Right ventricle myocardium inferior (tissue), 1 donor: ENCODE data around the gene BTBD2. TPM values are rescaled to one million over a fixed set of nuclear protein-coding genes. Genes with fewer than 3 reads are reported as not detected.
A peak's percentile ranks its signal among the peaks of the same experiment; 100 is the strongest.
"Not testable (repeated sequence)": the region's sequence is repeated elsewhere in the genome, so short reads cannot be mapped to it uniquely, and the experiment has no call there.

ENCODE experiments used
- ATAC-seq: fragments of 200-7000 bp; cut with Tn5 transposase; one replicate; pipeline ENCODE4 v1.9.1; 2020; ENCODE audit warnings: mild to moderate bottlenecking, moderate library complexity
- DNase-seq: peaks from one replicate; pipeline ENCODE4 v3.0.0; 2021; ENCODE audit errors: missing footprints
- intact Hi-C: fragments of 100-400 bp; cut with DNase I; formaldehyde crosslinking; loops from one replicate; pipeline ENCODE4 v1.11.0; 2022
- total RNA-seq: library from RNA; stranded (reverse); fragmentation: NEBNext Ultra II Directional; extraction: Animal tissue kit (Norgen Biotek cat#: 25700); gene quantifications from one replicate; pipeline ENCODE4 v1.2.1, GENCODE V29; 2021
- donor health status: DM: no; HTN: yes; CAD: no; lungs with severe emphysema.

BTBD2 gene
- total RNA-seq, 1 donor from 2014 or later, result 48.7 TPM

DNA sequence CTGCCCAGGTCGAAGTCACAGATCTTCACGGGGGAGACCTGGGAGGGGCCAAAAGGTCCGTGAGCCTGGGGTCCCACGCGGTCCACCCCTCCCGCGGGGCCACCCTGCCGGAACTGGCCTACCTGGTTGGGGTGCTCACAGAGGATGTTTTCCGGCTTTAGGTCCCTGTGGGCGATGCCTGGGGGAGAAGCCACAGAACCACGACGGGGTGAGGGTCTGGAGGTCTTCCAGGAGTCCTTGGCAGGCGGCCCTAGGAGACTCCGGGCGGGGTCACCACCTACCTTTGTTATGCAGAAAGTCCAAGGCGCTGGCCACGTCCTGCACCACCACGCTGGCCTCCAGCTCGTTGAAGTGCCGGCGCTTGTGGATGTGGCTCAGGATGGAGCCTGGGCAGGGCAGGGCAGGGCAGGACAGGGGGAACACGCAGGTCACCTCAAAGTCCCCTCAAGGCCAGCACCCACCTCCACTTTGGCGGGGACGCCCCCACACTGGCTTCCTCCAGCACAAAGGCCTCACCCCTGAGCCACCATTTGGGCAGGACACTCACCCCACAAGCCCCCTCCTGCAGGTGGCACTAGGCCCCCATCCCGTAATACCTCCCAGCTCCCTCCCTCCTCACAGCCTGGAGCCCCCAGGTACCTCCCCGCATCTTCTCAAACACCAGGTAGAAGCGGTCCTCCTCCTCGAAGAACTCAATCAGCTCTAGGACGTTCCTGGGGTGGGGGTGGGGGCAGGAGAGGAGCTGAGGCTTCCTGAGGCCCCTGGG is 27.2 kb upstream of the BTBD2 start:
- ATAC-seq (no peak), DNase-seq (no peak)
- intact Hi-C loops, result no loop called here

DNA sequence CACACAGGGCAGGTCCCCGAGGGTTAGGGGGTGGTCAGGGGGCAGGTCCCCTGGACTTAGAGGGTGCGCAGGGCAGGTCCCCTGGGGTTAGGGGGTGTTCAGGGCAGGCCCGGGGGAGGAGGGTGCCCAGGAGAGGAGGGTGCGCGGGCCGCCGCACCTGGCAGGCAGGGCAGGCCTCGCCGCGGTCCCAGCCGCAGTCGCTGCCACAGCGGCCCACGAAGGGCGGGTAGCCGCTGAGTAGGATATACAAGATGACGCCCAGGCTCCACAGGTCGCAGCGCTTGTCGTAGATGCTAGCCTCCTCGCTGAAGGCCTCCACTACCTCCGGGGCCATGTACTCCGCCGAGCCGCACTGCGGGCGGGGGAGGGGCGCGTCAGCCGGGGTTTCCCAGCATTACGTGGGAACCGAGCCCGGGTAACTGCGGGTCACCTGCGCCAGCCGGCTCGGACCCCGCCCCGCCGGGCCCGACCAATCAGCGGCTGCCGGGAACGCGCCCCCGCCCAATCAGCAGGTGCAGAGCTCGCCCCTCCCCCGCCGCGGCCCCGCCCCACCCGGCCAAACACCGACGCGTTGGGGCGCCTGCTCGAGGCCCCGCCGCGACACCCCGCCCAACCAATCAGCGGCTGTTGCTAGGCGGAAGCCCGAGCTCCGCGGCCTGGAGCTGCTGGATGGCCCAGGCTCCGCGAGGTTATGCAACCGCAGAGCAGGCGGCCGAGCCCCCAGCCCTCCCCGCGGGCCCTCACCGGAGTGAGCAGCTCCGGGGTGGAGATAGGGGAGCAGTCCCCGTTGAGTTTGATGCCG is 26.4 kb upstream of the BTBD2 start:
- intact Hi-C loops, result no loop called here
- DNase-seq (peak; percentile 99), ATAC-seq (peak; percentile 90)

DNA sequence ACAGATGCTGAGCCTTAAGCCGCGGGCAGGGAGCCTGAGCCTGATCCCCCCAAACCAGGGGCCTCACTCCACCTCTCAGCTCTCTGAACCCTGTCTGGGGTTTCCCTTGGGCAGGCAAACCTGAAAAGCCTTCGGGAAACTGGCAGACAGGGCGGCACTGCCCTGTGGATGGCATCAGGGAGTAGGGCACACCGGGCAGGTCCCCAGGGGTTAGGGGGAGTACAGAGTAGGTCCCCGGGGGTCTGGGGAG is 25.8 kb upstream of the BTBD2 start:
- intact Hi-C loops, result no loop called here
- no peak for DNase-seq
- no peak for ATAC-seq

DNA sequence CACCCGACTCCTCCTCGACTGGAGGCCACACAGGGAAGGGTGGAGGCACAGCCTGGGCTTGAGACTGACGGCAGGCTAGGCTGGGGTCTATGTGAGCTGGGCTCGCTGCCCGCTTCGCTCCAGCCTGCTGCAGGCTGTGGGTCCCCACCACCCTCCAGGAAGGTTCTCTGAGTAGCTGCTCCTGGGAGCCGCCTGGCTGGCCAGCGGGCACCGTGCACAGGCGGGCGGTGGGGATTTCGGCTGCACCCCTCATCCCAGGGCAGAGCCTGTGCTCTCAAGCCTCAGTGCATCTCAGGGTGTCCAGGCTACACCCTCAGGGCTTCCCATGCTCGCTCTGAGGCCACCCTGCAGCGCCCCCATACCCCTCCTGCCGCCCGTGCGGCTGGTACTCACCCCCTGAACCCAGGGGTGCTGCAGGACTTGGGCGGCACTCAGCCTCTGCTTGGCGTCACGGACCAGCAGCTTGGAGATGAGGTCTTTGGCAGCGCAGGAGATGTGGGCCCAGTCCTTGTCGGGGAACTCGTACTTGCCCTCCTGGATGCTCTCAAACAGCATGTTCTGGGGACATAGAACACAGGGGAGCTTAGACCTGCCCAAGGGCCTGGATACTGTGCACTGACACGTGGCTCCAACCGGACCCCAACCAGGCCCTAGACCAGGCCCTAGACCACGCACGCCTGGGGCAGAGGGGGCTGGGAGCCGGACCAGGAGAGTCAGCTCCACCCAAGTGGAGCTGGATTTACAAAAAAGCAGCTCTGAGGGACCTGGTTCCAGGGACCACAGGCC is 25.3 kb upstream of the BTBD2 start:
- DNase-seq, result no peak
- intact Hi-C loops, result no loop called here
- ATAC-seq, result no peak

DNA sequence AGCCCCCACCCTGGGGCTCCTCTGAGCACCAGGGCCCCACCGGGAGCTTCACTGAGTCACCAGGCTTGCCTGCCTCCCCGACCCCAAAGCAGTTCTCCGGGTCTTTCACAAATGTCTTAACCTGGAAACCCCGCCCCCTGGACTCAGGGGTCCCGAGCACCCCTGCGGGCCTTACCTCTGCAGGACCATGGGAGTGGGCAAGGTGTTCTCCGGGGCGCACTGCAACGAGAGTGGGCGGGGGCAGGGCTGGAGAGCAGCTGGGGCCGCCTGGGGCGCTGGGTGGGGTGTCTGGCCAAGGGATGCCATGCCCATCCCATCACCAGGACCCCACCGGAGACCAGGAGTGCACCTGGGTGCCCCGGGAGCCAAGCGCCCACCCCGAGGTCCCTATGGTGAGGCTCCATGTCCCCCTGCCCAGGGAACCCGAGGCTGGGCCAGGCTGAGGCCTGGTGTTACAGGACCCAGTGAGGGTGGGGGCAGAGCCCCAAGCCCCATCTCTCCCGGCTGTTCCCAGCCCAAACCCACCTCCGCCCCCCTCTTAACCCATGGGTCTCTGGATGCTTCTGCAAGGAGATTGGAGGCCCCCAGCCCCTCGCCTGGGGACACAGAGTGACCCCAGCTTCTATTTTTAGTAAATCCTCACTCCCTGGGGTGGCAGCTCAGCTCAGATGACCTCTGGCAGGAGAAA is 24.6 kb upstream of the BTBD2 start:
- intact Hi-C loops, result no loop called here
- DNase-seq (no peak), ATAC-seq (no peak)

DNA sequence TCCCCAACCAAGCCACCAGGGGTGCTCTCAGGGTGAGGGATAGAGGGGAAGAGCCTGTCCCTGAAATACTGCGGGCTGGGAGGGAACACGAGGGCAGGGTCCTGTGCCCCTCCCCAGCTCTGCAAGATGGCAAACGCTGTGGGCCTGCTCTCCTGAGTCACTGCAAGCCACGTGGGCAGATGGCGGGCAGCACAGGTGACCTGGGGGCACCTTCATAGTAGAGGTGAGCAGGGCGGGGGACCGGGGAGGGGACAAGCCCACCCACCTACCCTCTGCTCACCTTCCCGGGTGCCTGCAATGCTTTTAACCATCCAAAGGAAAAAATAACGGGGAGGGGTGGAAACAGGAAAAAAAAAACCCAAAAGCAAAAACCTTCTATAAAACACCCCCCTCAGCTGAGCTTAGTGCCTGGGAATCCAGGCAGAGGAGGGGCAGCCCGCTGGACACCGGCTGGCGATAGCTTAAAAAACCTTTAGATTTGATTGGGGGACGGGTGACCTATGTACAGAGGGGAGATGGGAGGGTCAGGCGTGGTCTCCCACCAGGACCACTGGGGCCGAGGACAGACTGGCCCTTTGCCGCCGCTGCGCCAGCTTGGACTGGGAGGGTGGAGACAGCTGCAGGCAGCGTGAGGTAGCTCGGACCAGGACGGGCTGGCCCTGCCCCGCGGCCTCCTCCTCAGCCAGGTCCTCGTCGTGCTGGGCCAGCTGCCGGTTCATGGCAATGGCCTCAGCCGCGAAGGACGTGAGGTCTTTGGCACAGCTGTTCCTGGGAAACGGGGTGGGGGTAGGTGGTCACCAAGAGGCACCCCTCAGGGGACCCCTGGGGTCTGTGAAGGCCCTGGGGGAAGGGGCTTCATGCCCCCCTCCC is 23.8 kb upstream of the BTBD2 start:
- ATAC-seq (no peak), DNase-seq (no peak)
- intact Hi-C loops, result no loop called here

DNA sequence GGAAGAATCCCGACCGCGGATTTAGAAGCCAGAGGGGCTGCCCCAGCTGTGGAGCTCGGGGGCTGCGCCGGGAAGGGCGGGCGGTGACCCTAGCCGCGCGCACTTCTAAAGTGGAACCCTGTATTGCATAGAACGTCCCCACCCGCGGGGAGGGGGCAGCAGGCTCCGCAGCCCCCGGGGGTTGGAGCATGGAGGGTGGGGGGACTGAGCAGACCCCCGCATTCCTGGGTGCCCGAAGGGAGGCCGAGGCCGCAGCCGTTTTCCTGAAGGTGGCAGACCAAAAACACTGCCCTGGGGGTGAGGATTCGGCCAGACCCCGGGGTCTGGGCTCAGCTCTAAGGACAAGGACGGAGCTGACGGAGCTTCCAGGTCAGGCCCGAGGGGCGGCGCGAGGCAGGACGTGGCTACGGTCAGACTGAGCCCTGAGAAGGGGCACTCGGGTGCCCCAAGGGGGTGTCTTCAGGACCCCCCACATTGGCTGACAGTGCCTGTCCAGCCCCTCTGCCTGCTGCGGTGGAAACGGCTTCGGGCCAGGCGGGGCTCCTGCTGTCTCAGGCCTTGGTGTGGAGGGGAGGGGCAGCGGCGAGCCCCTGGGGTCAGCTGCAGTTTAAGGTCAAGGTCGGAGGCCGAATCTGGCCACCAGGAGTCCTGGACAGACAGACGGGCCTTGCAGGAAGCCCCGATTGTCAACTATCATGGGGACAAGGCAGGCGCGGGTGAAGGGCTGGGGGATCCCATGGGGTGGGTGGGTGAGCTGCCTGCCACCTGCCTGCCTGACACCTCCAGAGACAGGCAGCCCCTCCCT is 23.0 kb upstream of the BTBD2 start:
- DNase-seq (no peak), ATAC-seq (no peak)
- intact Hi-C loops, result no loop called here

DNA sequence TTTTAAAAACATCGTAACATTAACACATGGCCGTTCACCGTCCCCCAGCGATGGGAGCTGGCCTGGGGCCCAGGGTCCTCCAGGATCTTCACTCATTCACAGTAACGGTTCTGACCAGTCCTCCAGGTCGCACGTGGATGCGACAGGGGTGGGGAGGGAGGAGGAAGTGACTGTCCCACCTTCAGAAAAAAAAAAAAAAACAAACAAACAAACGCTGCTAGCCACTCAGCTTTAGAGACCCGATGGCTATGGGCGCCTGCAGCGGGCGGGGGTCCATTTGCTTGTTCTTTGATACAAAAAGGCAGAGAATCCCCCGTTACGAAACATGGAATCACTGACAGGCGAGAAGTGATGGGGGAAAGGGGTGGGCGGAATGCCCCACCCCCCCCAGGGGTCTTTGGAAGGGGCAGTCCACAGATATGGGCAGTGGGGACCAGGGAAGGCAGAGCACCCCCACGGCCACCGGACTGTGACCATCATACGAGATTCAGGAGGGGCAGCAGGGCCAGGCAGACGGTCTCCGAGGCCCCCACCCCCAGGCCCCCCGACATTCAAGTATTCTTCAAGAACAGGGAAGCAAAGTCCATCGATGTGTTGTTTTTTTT is 22.2 kb upstream of the BTBD2 start:
- ATAC-seq (no peak), DNase-seq (no peak)
- intact Hi-C loops, result no loop called here

DNA sequence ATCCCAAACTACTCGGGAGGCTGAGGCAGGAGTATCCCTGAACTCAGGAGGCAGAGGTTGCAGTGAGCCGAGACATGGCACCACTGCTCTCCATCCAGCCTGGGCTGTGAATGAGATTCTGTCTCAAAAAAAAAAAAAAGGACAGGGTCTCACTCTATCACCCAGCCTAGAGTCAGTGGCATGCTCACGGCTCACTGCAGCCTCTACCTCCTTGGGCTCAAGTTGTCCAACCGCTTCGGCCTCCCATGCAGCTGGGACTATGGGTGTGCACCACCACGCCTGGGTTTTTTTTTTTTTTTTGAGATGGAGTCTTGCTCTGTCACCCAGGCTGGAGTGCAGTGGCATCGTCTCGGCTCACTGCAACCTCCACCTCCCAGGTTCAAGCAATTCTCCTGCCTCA is 20.9 kb upstream of the BTBD2 start:
- ATAC-seq, result no peak
- intact Hi-C loops, result no loop called here
- DNase-seq, result no peak

DNA sequence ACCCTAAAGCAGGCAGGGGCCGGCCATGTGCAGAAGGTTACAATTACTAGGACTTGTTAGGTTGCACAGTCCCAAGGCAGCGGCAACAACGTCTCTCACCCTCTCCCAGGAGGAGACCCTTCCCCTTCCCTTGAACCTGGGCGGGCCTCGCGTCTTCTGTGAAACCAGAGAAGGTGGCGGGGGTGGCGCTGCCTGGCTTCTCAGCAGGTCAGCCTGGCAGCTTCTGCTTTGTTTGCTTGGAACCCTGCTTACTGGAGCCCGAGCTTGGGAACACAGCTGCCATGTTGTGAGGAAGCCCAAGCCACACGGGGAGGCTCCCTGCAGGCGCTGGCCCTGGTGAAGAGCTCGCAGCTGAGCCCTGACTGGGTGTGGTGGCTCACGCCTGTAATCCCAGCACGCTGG is 20.1 kb upstream of the BTBD2 start:
- intact Hi-C loops, result no loop called here
- ATAC-seq (no peak), DNase-seq (no peak)

DNA sequence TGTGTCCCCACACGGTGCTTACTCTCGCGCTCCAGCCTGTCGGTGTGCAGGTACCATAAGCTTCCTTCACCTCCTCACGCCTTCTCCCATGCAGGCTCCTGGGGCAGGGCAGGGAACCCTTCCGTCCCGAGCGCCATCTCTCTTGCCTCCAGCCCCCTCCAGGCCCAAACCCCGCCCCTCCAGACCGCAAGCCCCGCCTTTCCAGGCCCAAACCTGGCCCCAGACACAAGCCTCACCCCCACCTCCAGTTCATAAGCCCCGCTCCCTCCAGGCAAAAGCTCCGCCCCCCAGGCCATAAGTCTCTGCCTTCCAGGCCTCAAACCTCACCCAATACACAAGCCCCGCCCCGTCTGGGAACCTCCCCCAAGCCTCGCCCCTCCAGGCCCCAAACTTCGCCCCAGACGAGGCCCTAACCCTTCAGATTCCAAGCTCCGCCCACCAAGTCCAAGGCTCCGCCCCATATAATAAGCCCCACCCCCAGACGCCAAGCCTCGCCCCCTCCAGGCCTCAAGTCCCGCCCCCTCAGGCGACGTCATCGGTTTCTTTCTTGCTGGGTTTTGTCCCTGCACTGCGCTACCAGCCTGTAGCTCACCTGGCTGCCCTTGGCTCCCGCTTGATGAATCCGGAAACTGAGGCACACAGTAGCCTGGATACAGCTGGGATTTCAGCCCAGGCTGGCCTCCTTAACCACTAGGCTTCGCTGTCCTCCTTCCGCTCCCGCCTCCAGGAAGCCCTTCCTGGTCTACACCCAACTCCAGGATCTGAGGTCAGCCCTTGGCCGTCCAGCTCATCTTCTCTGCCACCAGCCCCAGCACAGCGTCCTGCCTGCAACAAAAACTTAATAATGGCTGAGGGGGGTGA is 19.4 kb upstream of the BTBD2 start:
- intact Hi-C loops, result no loop called here
- ATAC-seq (no peak), DNase-seq (no peak)

DNA sequence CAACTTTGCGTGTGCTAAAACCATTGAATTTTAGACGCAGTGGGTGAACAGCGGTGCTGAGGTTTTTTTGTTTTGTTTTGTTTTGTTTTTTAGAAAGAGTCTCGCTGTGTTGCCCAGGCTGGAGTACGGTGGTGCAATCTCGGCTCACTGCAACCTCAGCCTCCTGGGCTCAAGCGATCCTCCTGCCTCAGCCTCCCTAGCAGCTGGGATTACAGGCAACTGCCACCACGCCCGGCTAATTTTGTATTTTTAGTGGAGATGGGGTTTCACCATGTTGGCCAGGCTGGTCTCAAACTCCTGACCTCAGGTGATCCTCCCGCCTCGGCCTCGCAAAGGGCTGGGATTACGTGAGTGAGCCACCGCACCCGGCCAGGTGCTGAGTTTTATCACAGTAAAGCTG is 18.7 kb upstream of the BTBD2 start:
- DNase-seq, intact Hi-C loops, ATAC-seq: not testable (repeated sequence)

DNA sequence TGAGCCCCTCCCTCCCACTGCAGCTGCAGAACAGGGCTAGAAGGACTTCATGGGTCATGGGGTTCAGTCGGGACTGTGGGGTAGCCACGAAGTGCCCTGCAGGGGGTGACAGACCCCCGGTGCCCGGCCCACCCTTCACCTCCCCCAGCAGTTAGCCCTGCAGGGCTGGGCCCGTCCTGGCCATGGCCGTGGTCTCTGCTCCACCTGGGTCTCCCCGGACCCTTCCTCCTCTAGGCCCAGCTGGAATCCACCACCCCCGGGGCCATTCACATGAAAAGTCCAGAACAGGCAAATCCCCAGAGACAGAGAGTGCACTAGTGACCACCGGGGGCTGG is 18.3 kb upstream of the BTBD2 start:
- no peak for ATAC-seq
- DNase-seq, result no peak
- intact Hi-C loops, result no loop called here

DNA sequence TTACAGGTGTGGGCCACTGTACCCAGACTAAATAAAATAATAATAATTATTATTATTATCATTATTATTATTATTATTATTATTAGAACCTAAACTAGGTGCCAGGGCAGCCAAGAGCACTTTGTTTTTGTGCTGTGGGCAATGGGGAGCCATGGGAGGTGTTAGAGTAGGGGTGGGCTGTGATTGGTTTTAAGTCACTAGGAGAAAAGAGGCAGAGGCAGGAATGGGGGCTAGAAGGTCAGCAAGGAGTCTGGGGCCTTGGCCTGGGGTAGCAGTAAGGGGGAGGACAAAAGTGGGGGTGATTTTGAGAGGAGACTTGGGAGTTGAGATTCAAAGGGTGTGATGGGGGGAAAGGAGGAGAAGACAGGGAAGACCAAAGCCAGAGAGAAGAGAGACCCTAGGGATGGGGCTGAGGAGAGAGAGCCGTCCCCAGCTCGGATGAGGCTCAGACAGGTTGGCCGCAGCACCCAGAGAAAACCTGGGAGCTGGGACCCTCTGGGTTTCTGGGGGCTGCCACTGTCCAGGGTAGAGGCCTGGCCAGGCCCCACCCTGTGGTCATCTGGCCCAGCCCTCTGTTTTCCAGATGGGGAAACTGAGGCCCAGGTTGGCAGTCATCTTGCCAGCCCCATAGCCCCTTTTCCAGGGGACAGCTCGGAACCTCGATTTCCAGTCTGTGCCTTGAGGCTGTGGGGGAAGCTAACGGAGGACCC is 17.8 kb upstream of the BTBD2 start:
- DNase-seq (no peak), ATAC-seq (no peak)
- intact Hi-C loops, result no loop called here

DNA sequence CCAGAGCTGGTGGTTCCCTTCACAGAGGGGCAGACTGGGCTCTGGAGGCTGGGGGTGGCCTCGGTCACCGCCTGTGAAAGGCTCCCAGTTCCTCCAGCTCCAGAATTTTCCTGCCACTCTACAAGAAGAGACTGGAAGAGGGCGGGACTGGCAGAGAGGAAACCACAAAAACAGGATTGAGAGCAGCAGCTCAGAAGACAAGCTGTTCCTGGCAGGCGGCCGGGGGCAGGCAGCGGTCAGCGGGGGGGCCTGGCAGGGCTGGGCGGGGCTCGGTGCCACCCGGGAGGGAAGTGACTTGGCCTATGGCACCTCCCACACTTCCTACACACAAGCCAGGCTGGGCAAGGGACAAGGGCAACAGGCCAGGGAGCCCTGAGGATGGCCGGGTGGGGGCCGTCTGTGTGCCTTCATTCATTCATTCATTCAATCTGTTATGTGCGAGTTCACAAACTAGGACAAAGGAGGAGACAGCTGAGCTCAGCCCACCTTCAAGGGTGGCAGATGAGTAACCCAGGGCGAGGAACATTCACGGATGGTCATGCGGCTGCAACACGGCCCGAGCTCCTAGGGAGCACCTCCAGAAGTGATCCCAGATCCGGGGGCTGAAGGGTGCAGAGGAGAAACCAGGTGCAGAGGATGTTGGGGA is 16.9 kb upstream of the BTBD2 start:
- peak; percentile 94 for ATAC-seq
- intact Hi-C loops, result no loop called here

More for the DNA sequence above, 16.9 kb upstream of the BTBD2 start:
- DNase-seq, result peak; percentile 96
